Measurements from ENCODE around the gene CWF19L2.

Gene CWF19L2

DNA sequence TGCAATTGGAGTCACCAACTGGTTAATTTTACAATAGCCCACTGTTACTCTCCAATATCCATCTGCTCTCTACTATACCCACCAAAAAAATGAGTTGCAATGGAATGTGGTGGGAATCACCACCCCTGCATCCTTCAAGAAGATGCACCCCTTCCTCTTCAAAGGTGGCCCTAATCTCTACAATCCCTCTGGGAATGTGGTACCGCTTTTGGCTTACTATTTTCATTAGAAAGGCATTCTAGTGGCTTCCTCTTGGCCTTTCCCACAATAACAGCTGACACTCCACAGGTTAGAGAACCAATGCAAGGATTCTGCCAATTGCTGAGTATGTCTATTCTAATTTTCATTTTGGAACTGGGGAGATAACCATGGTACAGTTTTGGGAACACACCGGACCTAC, 33.2 kb upstream of the CWF19L2 start:
- no peak overlapping the region for H2BK12ac ChIP-seq (ENCODE audit: low read length)
- no peaks in the 10 kb centered on the region for H3K36me3 ChIP-seq (replicated peaks in 1 of 2; ENCODE audit: control insufficient read depth in 2 of 2, insufficient read depth in 2 of 2, low read length in 2 of 2)
- no peak overlapping the region for H3K4ac ChIP-seq (ENCODE audit: low read length)
- H3K27ac ChIP-seq (replicated peaks; ENCODE audit: low read length) = no peak overlapping the region
- H3K4me3 ChIP-seq (ENCODE audit: low read length in 2 of 2) = no peak overlapping the region
- no peak overlapping the region for H4K91ac ChIP-seq (ENCODE audit: low read depth, low read length, poor library complexity)
- H3K9ac ChIP-seq (ENCODE audit: low read depth, low read length, poor library complexity) = no peak overlapping the region
- no peak overlapping the region for H3K23ac ChIP-seq (ENCODE audit: low read depth, low read length, poor library complexity)
- H3K4me1 ChIP-seq (ENCODE audit: control insufficient read depth in 2 of 2, insufficient read depth in 1 of 2, low read depth in 1 of 2, low read length in 2 of 2) = no peaks in the 10 kb centered on the region
- no peaks in the 10 kb centered on the region for H3K79me1 ChIP-seq (ENCODE audit: low read depth, low read length)
- H3K14ac ChIP-seq (ENCODE audit: low read length) = no peak overlapping the region
- WGBS, 2 donors (ENCODE audit: extremely low coverage in 2 of 2, insufficient read length in 2 of 2, insufficient replicate concordance in 1 of 2) = no CpG with 5 or more reads among the region's 2 CpGs
- no peak overlapping the region for H3K4me2 ChIP-seq (ENCODE audit: insufficient read depth, low read length, poor library complexity, severe bottlenecking)
- no peak overlapping the region for H2BK15ac ChIP-seq (ENCODE audit: low read length)
- no peak overlapping the region for H3K18ac ChIP-seq (ENCODE audit: low read length)
- no peak overlapping the region for H2AK5ac ChIP-seq (ENCODE audit: low read depth, low read length)
- no peaks in the 10 kb centered on the region for H3K9me3 ChIP-seq (replicated peaks in 1 of 2; ENCODE audit: control insufficient read depth in 2 of 2, insufficient read depth in 1 of 2, low read depth in 1 of 2, low read length in 2 of 2)
- no peak overlapping the region for H4K8ac ChIP-seq (ENCODE audit: low read depth, low read length)
- H2AFZ ChIP-seq (ENCODE audit: low read length) = no peak overlapping the region
- no peak for DNase-seq (ENCODE audit: low spot score)
- H3K27me3 ChIP-seq (ENCODE audit: control insufficient read depth in 3 of 3, insufficient read depth in 3 of 3, low read depth in 1 of 3, low read length in 3 of 3) = peaks cover 0 to 3% (median 0%) of the 10 kb centered on the region in 3 experiments
- H2BK5ac ChIP-seq (ENCODE audit: low read length) = no peak overlapping the region
- H2BK120ac ChIP-seq (ENCODE audit: low read depth, low read length) = no peak overlapping the region

DNA sequence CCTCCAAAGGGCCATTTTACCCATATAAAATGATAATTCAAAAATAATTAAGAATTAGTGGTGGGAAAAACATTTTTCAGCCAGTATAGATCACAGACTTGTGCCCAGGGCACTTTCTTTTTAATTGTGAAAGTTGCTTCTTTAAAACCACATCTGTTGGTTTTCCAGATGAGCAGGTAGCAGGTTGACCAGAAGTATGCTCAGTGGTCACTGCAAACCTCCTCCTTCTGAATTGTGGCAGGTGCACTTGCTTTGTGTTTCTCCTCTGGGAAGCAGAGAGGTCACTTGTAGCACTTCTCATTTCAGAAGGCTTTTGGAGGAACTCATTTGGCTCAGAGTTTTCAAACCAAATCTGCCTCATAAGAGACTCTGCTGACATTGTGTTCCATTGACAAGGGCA, 24.6 kb upstream of the CWF19L2 start:
- no peak overlapping the region for H4K8ac ChIP-seq (ENCODE audit: low read depth, low read length)
- no peak overlapping the region for H3K14ac ChIP-seq (ENCODE audit: low read length)
- no peak overlapping the region for H3K18ac ChIP-seq (ENCODE audit: low read length)
- H2BK5ac ChIP-seq (ENCODE audit: low read length) = no peak overlapping the region
- peaks cover 0 to 6% of the 10 kb centered on the region in 2 donors for H3K4me1 ChIP-seq (ENCODE audit: control insufficient read depth in 2 of 2, insufficient read depth in 1 of 2, low read depth in 1 of 2, low read length in 2 of 2)
- H3K27me3 ChIP-seq (ENCODE audit: control insufficient read depth in 3 of 3, insufficient read depth in 3 of 3, low read depth in 1 of 3, low read length in 3 of 3) = no peaks in the 10 kb centered on the region
- no peak overlapping the region for H2BK12ac ChIP-seq (ENCODE audit: low read length)
- H2AK5ac ChIP-seq (ENCODE audit: low read depth, low read length) = no peak overlapping the region
- no peaks in the 10 kb centered on the region for H3K36me3 ChIP-seq (replicated peaks in 1 of 2; ENCODE audit: control insufficient read depth in 2 of 2, insufficient read depth in 2 of 2, low read length in 2 of 2)
- no peak overlapping the region for H2BK15ac ChIP-seq (ENCODE audit: low read length)
- no peak overlapping the region for H4K91ac ChIP-seq (ENCODE audit: low read depth, low read length, poor library complexity)
- peak overlapping the region; percentile 81 for H2AFZ ChIP-seq (ENCODE audit: low read length)
- H3K27ac ChIP-seq (replicated peaks; ENCODE audit: low read length) = no peak overlapping the region
- H3K23ac ChIP-seq (ENCODE audit: low read depth, low read length, poor library complexity) = no peak overlapping the region
- no peaks in the 10 kb centered on the region for H3K79me1 ChIP-seq (ENCODE audit: low read depth, low read length)
- no peak overlapping the region for H3K4me3 ChIP-seq (ENCODE audit: low read length in 2 of 2)
- no peak overlapping the region for H3K9ac ChIP-seq (ENCODE audit: low read depth, low read length, poor library complexity)
- no peak overlapping the region for H3K4me2 ChIP-seq (ENCODE audit: insufficient read depth, low read length, poor library complexity, severe bottlenecking)
- no peaks in the 10 kb centered on the region for H3K9me3 ChIP-seq (replicated peaks in 1 of 2; ENCODE audit: control insufficient read depth in 2 of 2, insufficient read depth in 1 of 2, low read depth in 1 of 2, low read length in 2 of 2)
- DNase-seq (ENCODE audit: low spot score) = no peak
- H2BK120ac ChIP-seq (ENCODE audit: low read depth, low read length) = no peak overlapping the region
- H3K4ac ChIP-seq (ENCODE audit: low read length) = no peak overlapping the region

DNA sequence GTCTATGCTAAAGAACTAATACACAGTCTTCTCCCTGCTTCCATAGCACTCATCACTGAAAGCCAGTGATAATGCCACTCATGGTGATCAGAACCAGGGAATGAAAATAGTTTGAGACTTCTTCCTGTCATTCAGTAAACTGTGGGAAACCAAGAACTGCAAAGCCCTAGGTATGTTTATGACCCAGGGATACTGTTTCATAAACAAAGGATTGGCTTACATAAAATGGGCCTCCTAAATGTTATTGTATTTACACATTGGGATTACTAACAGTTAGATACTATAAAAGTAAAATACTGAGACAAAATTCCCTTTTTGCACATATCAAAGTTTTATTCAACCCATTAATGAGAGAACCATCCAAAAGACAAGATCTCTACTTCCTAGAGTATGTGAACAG, 21.3 kb upstream of the CWF19L2 start:
- no peak overlapping the region for H3K27ac ChIP-seq (replicated peaks; ENCODE audit: low read length)
- H2BK120ac ChIP-seq (ENCODE audit: low read depth, low read length) = no peak overlapping the region
- H2BK5ac ChIP-seq (ENCODE audit: low read length) = no peak overlapping the region
- H3K9me3 ChIP-seq (replicated peaks in 1 of 2; ENCODE audit: control insufficient read depth in 2 of 2, insufficient read depth in 1 of 2, low read depth in 1 of 2, low read length in 2 of 2) = no peaks in the 10 kb centered on the region
- H3K4me3 ChIP-seq (ENCODE audit: low read length in 2 of 2) = no peak overlapping the region
- no peak overlapping the region for H4K8ac ChIP-seq (ENCODE audit: low read depth, low read length)
- H3K27me3 ChIP-seq (ENCODE audit: control insufficient read depth in 3 of 3, insufficient read depth in 3 of 3, low read depth in 1 of 3, low read length in 3 of 3) = peaks cover 0 to 3% (median 0%) of the 10 kb centered on the region in 3 experiments
- H4K91ac ChIP-seq (ENCODE audit: low read depth, low read length, poor library complexity) = no peak overlapping the region
- no peak overlapping the region for H3K9ac ChIP-seq (ENCODE audit: low read depth, low read length, poor library complexity)
- H2BK12ac ChIP-seq (ENCODE audit: low read length) = no peak overlapping the region
- no peak overlapping the region for H2AK5ac ChIP-seq (ENCODE audit: low read depth, low read length)
- no peak overlapping the region for H2BK15ac ChIP-seq (ENCODE audit: low read length)
- peaks cover 0 to 6% of the 10 kb centered on the region in 2 donors for H3K4me1 ChIP-seq (ENCODE audit: control insufficient read depth in 2 of 2, insufficient read depth in 1 of 2, low read depth in 1 of 2, low read length in 2 of 2)
- no peak overlapping the region for H2AFZ ChIP-seq (ENCODE audit: low read length)
- H3K79me1 ChIP-seq (ENCODE audit: low read depth, low read length) = no peaks in the 10 kb centered on the region
- no peaks in the 10 kb centered on the region for H3K36me3 ChIP-seq (replicated peaks in 1 of 2; ENCODE audit: control insufficient read depth in 2 of 2, insufficient read depth in 2 of 2, low read length in 2 of 2)
- no peak for DNase-seq (ENCODE audit: low spot score)
- H3K4me2 ChIP-seq (ENCODE audit: insufficient read depth, low read length, poor library complexity, severe bottlenecking) = no peak overlapping the region
- H3K18ac ChIP-seq (ENCODE audit: low read length) = no peak overlapping the region
- H3K23ac ChIP-seq (ENCODE audit: low read depth, low read length, poor library complexity) = no peak overlapping the region
- H3K14ac ChIP-seq (ENCODE audit: low read length) = no peak overlapping the region
- no peak overlapping the region for H3K4ac ChIP-seq (ENCODE audit: low read length)

DNA sequence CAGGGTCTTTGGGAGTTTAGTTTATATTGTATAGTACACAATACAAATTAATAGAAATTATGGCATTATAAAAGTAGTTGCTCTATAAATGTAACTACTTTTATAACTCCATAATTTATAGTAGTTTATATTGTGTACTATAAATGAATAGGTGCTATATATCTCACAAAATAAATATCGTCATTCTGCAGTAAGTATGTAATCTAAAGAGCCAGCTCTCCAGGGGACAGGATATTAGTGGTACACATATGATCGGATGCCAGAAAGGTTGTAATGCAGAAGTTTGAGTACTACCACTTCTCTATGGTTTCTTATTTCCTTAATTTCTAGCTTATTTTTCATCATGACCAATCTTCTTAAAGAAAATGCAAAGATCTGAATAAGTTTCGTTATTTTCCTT, 20.2 kb upstream of the CWF19L2 start:
- Histone ChIP-seq H3K9me3 (replicated peaks in 1 of 2; ENCODE audit: control insufficient read depth in 2 of 2, insufficient read depth in 1 of 2, low read depth in 1 of 2, low read length in 2 of 2) (no peaks in the 10 kb centered on the region), H3K27ac (replicated peaks; ENCODE audit: low read length) (no peak overlapping the region), H3K18ac (ENCODE audit: low read length) (no peak overlapping the region), H2AFZ (ENCODE audit: low read length) (no peak overlapping the region), H4K8ac (ENCODE audit: low read depth, low read length) (no peak overlapping the region), H2BK15ac (ENCODE audit: low read length) (no peak overlapping the region), H3K9ac (ENCODE audit: low read depth, low read length, poor library complexity) (no peak overlapping the region), H3K23ac (ENCODE audit: low read depth, low read length, poor library complexity) (no peak overlapping the region), H3K4me1 (ENCODE audit: control insufficient read depth in 2 of 2, insufficient read depth in 1 of 2, low read depth in 1 of 2, low read length in 2 of 2) (peaks cover 0 to 2% of the 10 kb centered on the region in 2 donors), H3K36me3 (replicated peaks in 1 of 2; ENCODE audit: control insufficient read depth in 2 of 2, insufficient read depth in 2 of 2, low read length in 2 of 2) (no peaks in the 10 kb centered on the region), H3K79me1 (ENCODE audit: low read depth, low read length) (no peaks in the 10 kb centered on the region), H3K4ac (ENCODE audit: low read length) (no peak overlapping the region), H2BK12ac (ENCODE audit: low read length) (no peak overlapping the region), H3K14ac (ENCODE audit: low read length) (no peak overlapping the region), H3K4me3 (ENCODE audit: low read length in 2 of 2) (no peak overlapping the region), H4K91ac (ENCODE audit: low read depth, low read length, poor library complexity) (no peak overlapping the region), H2BK120ac (ENCODE audit: low read depth, low read length) (no peak overlapping the region), H3K4me2 (ENCODE audit: insufficient read depth, low read length, poor library complexity, severe bottlenecking) (no peak overlapping the region), H3K27me3 (ENCODE audit: control insufficient read depth in 3 of 3, insufficient read depth in 3 of 3, low read depth in 1 of 3, low read length in 3 of 3) (peaks cover 0 to 6% (median 0%) of the 10 kb centered on the region in 3 experiments), H2AK5ac (ENCODE audit: low read depth, low read length) (no peak overlapping the region), H2BK5ac (ENCODE audit: low read length) (no peak overlapping the region)
- WGBS, 2 donors (ENCODE audit: extremely low coverage in 2 of 2, insufficient read length in 2 of 2, insufficient replicate concordance in 1 of 2) = no CpG with 5 or more reads among the region's 3 CpGs
- no peak for DNase-seq (ENCODE audit: low spot score)

Measured in neuronal stem cell (in vitro differentiated cells).